Activated CD8-positive, alpha-beta T cell treated with anti-CD3 and anti-CD28 coated beads for 36 hours (primary cell): Measurements from ENCODE around the gene KCMF1. TPM values are rescaled to one million over a fixed set of nuclear protein-coding genes. Genes with fewer than 3 reads are reported as not detected.

Source experiments
- ATAC-seq: fragments of 200-7000 bp; cut with Tn5 transposase; one replicate; pipeline ENCODE4 v1.10.0; 2021; ENCODE audit warnings: mild to moderate bottlenecking, moderate library complexity
- CTCF ChIA-PET: fragments of 350-600 bp; sonication (Branson Sonifier 250); formaldehyde crosslinking; loops from one replicate; lab custom pipeline; 2021; ENCODE audit warnings: antibody characterized with exemption; lab: Charles Lee
- POLR2A ChIA-PET: fragments of 350-600 bp; sonication (Branson Sonifier 250); formaldehyde crosslinking; loops from one replicate; lab custom pipeline; 2021; ENCODE audit warnings: antibody characterized with exemption; lab: Charles Lee
- DNase-seq: peaks from one replicate; pipeline ENCODE4 v3.0.0-alpha.2; 2020
- H3K27ac Mint-ChIP-seq: one replicate; pipeline ENCODE4 v1.8.0; 2021; ENCODE audit warnings: mild to moderate bottlenecking, mixed read lengths
- H3K27me3 Mint-ChIP-seq: one replicate; pipeline ENCODE4 v1.8.0; 2021; ENCODE audit warnings: mixed read lengths
- H3K36me3 Mint-ChIP-seq: one replicate; pipeline ENCODE4 v1.8.0; 2021; ENCODE audit warnings: low read depth, mixed read lengths
- H3K4me1 Mint-ChIP-seq: one replicate; pipeline ENCODE4 v1.8.0; 2021; ENCODE audit warnings: low read depth, mixed read lengths
- H3K4me3 Mint-ChIP-seq: one replicate; pipeline ENCODE4 v1.8.0; 2021; ENCODE audit warnings: mild to moderate bottlenecking, moderate library complexity, mixed read lengths
- H3K9me3 Mint-ChIP-seq: one replicate; pipeline ENCODE4 v1.8.0; 2021; ENCODE audit warnings: mixed read lengths
- CTCF ChIP-seq: fragments of 200-600 bp; IDR thresholded peaks from one replicate; pipeline ENCODE4 v1.8.0; 2022; ENCODE audit warnings: antibody characterized with exemption, mild to moderate bottlenecking
- intact Hi-C: fragments of 100-400 bp; cut with micrococcal nuclease; formaldehyde crosslinking; loops from one replicate; pipeline ENCODE4 v1.10.0; 2022
- total RNA-seq, 2 experiments: library from RNA; stranded (reverse); gene quantifications; one replicate each; pipeline ENCODE4 v1.2.3, GENCODE V29; 2021

KCMF1 gene
- total RNA-seq, 2 experiments from 2014 or later = 101 to 105 TPM

GRCh38 chr2:85024372-85025047 lies 53.5 kb downstream of the KCMF1 start:
- CTCF ChIA-PET = interaction anchor here (1.4 kb wide), 1 partner anchor 99 kb away, joined by 3 read pairs; no protein-coding TSS in a partner anchor
- no peak for TF ChIP-seq CTCF
- no peaks in the 10 kb centered on the region for H3K9me3 Mint-ChIP-seq
- no peak for DNase-seq
- peak overlapping the region; percentile 25 for H3K27ac Mint-ChIP-seq
- H3K36me3 Mint-ChIP-seq = peaks cover 43% of the 10 kb centered on the region
- peaks cover 32% of the 10 kb centered on the region for H3K4me1 Mint-ChIP-seq
- no peak for ATAC-seq
- intact Hi-C loops = no loop called here
- POLR2A ChIA-PET = no interaction called here
- H3K27me3 Mint-ChIP-seq = no peaks in the 10 kb centered on the region
- H3K4me3 Mint-ChIP-seq = no peak overlapping the region

GRCh38 chr2:85032621-85033020 lies 61.7 kb downstream of the KCMF1 start:
- Mint-ChIP-seq H3K9me3 (no peaks in the 10 kb centered on the region), H3K4me1 (peaks cover 3% of the 10 kb centered on the region), H3K36me3 (peaks cover 54% of the 10 kb centered on the region), H3K27ac (no peak overlapping the region), H3K4me3 (no peak overlapping the region), H3K27me3 (no peaks in the 10 kb centered on the region)
- ATAC-seq = no peak
- DNase-seq = no peak
- intact Hi-C loops = no loop called here
- ChIA-PET POLR2A (interaction anchor here (0.6 kb wide), 1 partner anchor 97 kb away, joined by 3 read pairs; no protein-coding TSS in a partner anchor), CTCF (interaction anchor here (0.8 to 1.4 kb wide), 2 partner anchors 17 to 253 kb away, joined by 3 to 9 read pairs; no protein-coding TSS in a partner anchor)
- no peak for TF ChIP-seq CTCF

GRCh38 chr2:85033388-85033787 lies 62.4 kb downstream of the KCMF1 start:
- CTCF ChIA-PET = interaction anchor here (0.8 to 2.3 kb wide), 5 partner anchors 12 to 267 kb away, joined by 3 to 9 read pairs (median 4); no protein-coding TSS in a partner anchor
- Mint-ChIP-seq H3K4me3 (no peak overlapping the region), H3K27me3 (no peaks in the 10 kb centered on the region), H3K9me3 (no peaks in the 10 kb centered on the region), H3K36me3 (peaks cover 51% of the 10 kb centered on the region), H3K4me1 (peaks cover 3% of the 10 kb centered on the region), H3K27ac (no peak overlapping the region)
- intact Hi-C loops = no loop called here
- no peak for TF ChIP-seq CTCF
- POLR2A ChIA-PET = interaction anchor here (0.6 to 1.3 kb wide), 3 partner anchors 65 to 467 kb away, joined by 3 to 4 read pairs (median 3); no protein-coding TSS in a partner anchor
- DNase-seq (no peak), ATAC-seq (no peak)

GRCh38 chr2:85034158-85034557 lies 63.2 kb downstream of the KCMF1 start:
- ChIA-PET POLR2A (interaction anchor here (1.3 kb wide), 1 partner anchor 66 kb away, joined by 4 read pairs; no protein-coding TSS in a partner anchor), CTCF (interaction anchor here (0.6 to 2.3 kb wide), 5 partner anchors 10 to 266 kb away, joined by 3 to 9 read pairs (median 4); no protein-coding TSS in a partner anchor)
- H3K27ac Mint-ChIP-seq = no peak overlapping the region
- intact Hi-C loops = no loop called here
- H3K27me3 Mint-ChIP-seq = no peaks in the 10 kb centered on the region
- H3K4me3 Mint-ChIP-seq = no peak overlapping the region
- H3K36me3 Mint-ChIP-seq = peaks cover 51% of the 10 kb centered on the region
- TF ChIP-seq CTCF = no peak
- ATAC-seq = no peak
- H3K9me3 Mint-ChIP-seq = no peaks in the 10 kb centered on the region
- DNase-seq = no peak
- peaks cover 4% of the 10 kb centered on the region for H3K4me1 Mint-ChIP-seq

- H3K36me3 Mint-ChIP-seq = peaks cover 40% of the 10 kb centered on the region
- H3K27ac Mint-ChIP-seq = no peak overlapping the region
- intact Hi-C loops = no loop called here
- H3K4me1 Mint-ChIP-seq = peaks cover 4% of the 10 kb centered on the region
- H3K27me3 Mint-ChIP-seq = no peaks in the 10 kb centered on the region
- no peaks in the 10 kb centered on the region for H3K9me3 Mint-ChIP-seq
- DNase-seq (no peak), ATAC-seq (no peak)
- CTCF ChIA-PET = no interaction called here
- no peak for TF ChIP-seq CTCF
- H3K4me3 Mint-ChIP-seq = no peak overlapping the region
- POLR2A ChIA-PET = no interaction called here
Measured at GRCh38 chr2:85037622-85038021, 66.7 kb downstream of the KCMF1 start.
